Heart left ventricle (tissue), 16 donors: Measurements from ENCODE around the gene HARBI1. TPM values are rescaled to one million over a fixed set of nuclear protein-coding genes. Genes with fewer than 3 reads are reported as not detected.

Experiments used
- ATAC-seq, 4 donors: fragments of 200-7000 bp; cut with Tn5 transposase; one replicate each; pipeline ENCODE4 v1.9.1; 2020 to 2022; ENCODE audit warnings: moderate library complexity in 4 of 4, mild to moderate bottlenecking in 3 of 4, moderate number of reproducible peaks in 1 of 4
- DNase-seq, 5 donors: peaks; one replicate each; pipeline ENCODE4 v3.0.0-alpha.2; 2020
- H3K27ac ChIP-seq, 12 donors: fragments of 200-600 bp; sonication (generic) in 4 of 12; one replicate each; pipeline versions ENCODE4 v1.5.0 to v1.8.0; 2016 to 2022; ENCODE audit warnings: mild to moderate bottlenecking in 2 of 12
- H3K27me3 ChIP-seq, 9 donors: fragments of 200-600 bp; sonication (generic) in 2 of 9; one replicate each; pipeline versions ENCODE4 v1.5.1 to v1.8.0; 2016 to 2022; ENCODE audit warnings: mild to moderate bottlenecking in 3 of 9
- H3K36me3 ChIP-seq, 9 donors: fragments of 200-600 bp; sonication (generic) in 2 of 9; one replicate each; pipeline versions ENCODE4 v1.5.0 to v1.8.0; 2018 to 2022; ENCODE audit warnings: mild to moderate bottlenecking in 2 of 9
- H3K4me1 ChIP-seq, 12 donors: fragments of 200-600 bp; sonication (generic) in 4 of 12; one replicate each; pipeline versions ENCODE4 v1.5.0 to v1.8.0; 2016 to 2022; ENCODE audit warnings: mild to moderate bottlenecking in 3 of 12
- H3K4me3 ChIP-seq, 12 donors: fragments of 200-600 bp; sonication (generic) in 4 of 12; one replicate each; pipeline versions ENCODE4 v1.5.0 to v1.8.0; 2017 to 2022; ENCODE audit warnings: mild to moderate bottlenecking in 9 of 12, moderate library complexity in 4 of 12
- H3K9me3 ChIP-seq, 12 donors: fragments of 200-600 bp; sonication (generic) in 4 of 12; one replicate each; pipeline versions ENCODE4 v1.5.0 to v1.8.0; 2016 to 2022; ENCODE audit warnings: mild to moderate bottlenecking in 1 of 12
- CTCF ChIP-seq, 12 donors: fragments of 200-600 bp; sonication (generic) in 4 of 12; IDR thresholded peaks; one replicate each; pipeline versions ENCODE4 v1.5.0 to v1.8.0; 2018 to 2022; ENCODE audit warnings: antibody characterized with exemption in 12 of 12, mild to moderate bottlenecking in 5 of 12
- POLR2A ChIP-seq, 2 donors: fragments of 450-650 bp; IDR thresholded peaks; one replicate each; pipeline ENCODE4 v1.6.1; 2017; ENCODE audit warnings: antibody characterized with exemption in 2 of 2, mild to moderate bottlenecking in 2 of 2, moderate library complexity in 2 of 2
- WGBS, 4 donors: extraction: QIAGEN DNeasy Blood & Tissue Kit in 2 of 4; methylation state at CpG; one replicate each; pipeline versions ENCODE4 v1.1.5 to v1.1.7; 2013 to 2018; 5-methylcytosine and 5-hydroxymethylcytosine counted together
- intact Hi-C, 10 donors: fragments of 100-400 bp; cut with DNase I; formaldehyde crosslinking; loops; one replicate each; pipeline versions ENCODE4 v1.11.1 to v1.14.2; 2022
- polyA plus RNA-seq, 2 donors: library from polyadenylated mRNA; stranded (reverse); fragments of 200-250 nt; gene quantifications; one replicate each; pipeline ENCODE4 v1.2.3, GENCODE V29; 2013
- total RNA-seq, 9 donors: library from RNA; depleted of rRNA in 2 of 9; stranded (reverse); fragments of >200 nt in 2 of 9; fragmentation: NEBNext Ultra II Directional in 3 of 9; extraction: Animal tissue kit (Norgen Biotek cat#: 25700) in 3 of 9; gene quantifications; one replicate each; pipeline versions ENCODE4 v1.1.0 to v1.2.4, GENCODE V29; 2016 to 2023
- donor health status: ischemic (EF 13 %, LVEDD 7.1; RV severe dilation, severe dysfunction).
- donor health status: healthy with polysubstance abuse.
- donor health status: DM: no; HTN: yes; CAD: no.
- donor health status: DM: no; HTN: no; CAD: no.
- donor health status: ischemic (EF 25% LVEDD 6.9; RV normal size, moderate dysfunction).
- donor health status: ischemic (EF 25% LVEDD 5.7; RV mildly dilated, moderate dysfunction).
- donor health status: healthy.
- donor health status: DM: yes; HTN: yes; CAD: no.
- donor health status: ischemic (EF 35%, LVEDD 5.7; RV mildly dilated, moderate dysfunction).
- donor health status: nonischemic (EF 11% LVEDD 7.7; RV severe dilation, severe dysfunction).
- donor health status: DM: yes; HTN: yes; CAD: no.
- donor health status: PGD.
- donor health status: ischemic (EF 29% LVEDD 5.4; RV normal size, mild dysfunction).
- donor health status: nonischemic (EF 23%, LVEDD 6.1; RV moderate dilation, normal function).

HARBI1 gene
- total and polyA plus RNA-seq, 11 donors = 2.1 to 4.5 (median 3.5) TPM

- peaks cover 0 to 95% (median 92%) of the 10 kb centered on the region in 9 donors for H3K36me3 ChIP-seq
- intact Hi-C loops = no loop called here
- no peak for DNase-seq
- no peak for ATAC-seq
- no peak overlapping the region for H3K4me3 ChIP-seq
- no peak for TF ChIP-seq CTCF (IDR thresholded peaks at IDR 0.05)
- no peak for TF ChIP-seq POLR2A (IDR thresholded peaks at IDR 0.05)
- WGBS, 4 donors = 77 to 82% (median 80%) methylated on average over 4 of the region's 4 CpGs
- no peaks in the 10 kb centered on the region for H3K27me3 ChIP-seq
- peak overlapping the region in 11 of 12 donors; percentile 43 to 89 (median 64) for H3K27ac ChIP-seq
- H3K4me1 ChIP-seq = peaks cover 3 to 65% (median 33%) of the 10 kb centered on the region in 12 donors
- no peaks in the 10 kb centered on the region for H3K9me3 ChIP-seq
Observed at GRCh38 chr11:46663277-46663940, 46.4 kb upstream of the HARBI1 start.

- H3K36me3 ChIP-seq = peaks cover 0 to 95% (median 92%) of the 10 kb centered on the region in 9 donors
- peak overlapping the region in 1 of 12 donors; percentile 15 for H3K27ac ChIP-seq
- H3K27me3 ChIP-seq = no peaks in the 10 kb centered on the region
- ATAC-seq (no peak), DNase-seq (no peak)
- no peak for TF ChIP-seq POLR2A (IDR thresholded peaks at IDR 0.05)
- H3K4me3 ChIP-seq = no peak overlapping the region
- peaks cover 3 to 64% (median 29%) of the 10 kb centered on the region in 12 donors for H3K4me1 ChIP-seq
- intact Hi-C loops = no loop called here
- no peaks in the 10 kb centered on the region for H3K9me3 ChIP-seq
Observed at GRCh38 chr11:46662366-46662765, 45.3 kb upstream of the HARBI1 start.

GRCh38 chr11:46661836-46662235 lies 44.8 kb upstream of the HARBI1 start:
- no peak for TF ChIP-seq POLR2A (IDR thresholded peaks at IDR 0.05)
- no peak for TF ChIP-seq CTCF (IDR thresholded peaks at IDR 0.05)
- Histone ChIP-seq H3K9me3 (no peaks in the 10 kb centered on the region), H3K27me3 (no peaks in the 10 kb centered on the region), H3K4me1 (peaks cover 3 to 62% (median 25%) of the 10 kb centered on the region in 12 donors), H3K27ac (peak overlapping the region in 3 of 12 donors; percentile 15 to 36 (median 26)), H3K4me3 (no peak overlapping the region), H3K36me3 (peaks cover 0 to 98% (median 93%) of the 10 kb centered on the region in 9 donors)
- intact Hi-C loops = no loop called here
- ATAC-seq = no peak
- DNase-seq = no peak

GRCh38 chr11:46659908-46660307 lies 42.9 kb upstream of the HARBI1 start:
- DNase-seq = no peak
- 71 to 87% (median 84%) methylated on average over 1 of the region's 1 CpG for WGBS, 4 donors
- intact Hi-C loops = no loop called here
- peak in 2 of 4 donors; percentile 38 to 50 for ATAC-seq
- Histone ChIP-seq H3K27ac (peak overlapping the region in 4 of 12 donors; percentile 21 to 46 (median 34)), H3K4me1 (peaks cover 3 to 44% (median 14%) of the 10 kb centered on the region in 12 donors), H3K27me3 (no peaks in the 10 kb centered on the region), H3K9me3 (no peaks in the 10 kb centered on the region), H3K4me3 (no peak overlapping the region), H3K36me3 (peaks cover 0 to 99% (median 93%) of the 10 kb centered on the region in 9 donors)
- no peak for TF ChIP-seq POLR2A (IDR thresholded peaks at IDR 0.05)
- TF ChIP-seq CTCF (IDR thresholded peaks at IDR 0.05) = no peak
